Type B pancreatic cell (in vitro differentiated cells): ENCODE results near the gene PHRF1. TPM values are rescaled to one million over a fixed set of nuclear protein-coding genes. Genes with fewer than 3 reads are reported as not detected.

Source experiments
- DNase-seq: peaks from one replicate; pipeline ENCODE4 v3.0.0; 2021; ENCODE audit warnings: mixed read lengths; ENCODE audit not compliant: unreplicated experiment; ENCODE audit errors: extremely low spot score
- H3K27ac Mint-ChIP-seq: 2 replicates; pipeline ENCODE4 v1.8.0; 2021; ENCODE audit warnings: mild to moderate bottlenecking, mixed read lengths
- H3K27me3 Mint-ChIP-seq: 2 replicates; pipeline ENCODE4 v1.8.0; 2021; ENCODE audit warnings: mixed read lengths
- H3K36me3 Mint-ChIP-seq: 2 replicates; pipeline ENCODE4 v1.8.0; 2021; ENCODE audit warnings: mixed read lengths
- H3K4me1 Mint-ChIP-seq: one replicate; pipeline ENCODE4 v1.8.0; 2021; ENCODE audit warnings: mixed read lengths; ENCODE audit not compliant: unreplicated experiment
- H3K4me3 Mint-ChIP-seq: 2 replicates; pipeline ENCODE4 v1.8.0; 2021; ENCODE audit warnings: mild to moderate bottlenecking, mixed read lengths
- H3K9me3 Mint-ChIP-seq: 2 replicates; pipeline ENCODE4 v1.8.0; 2021; ENCODE audit warnings: mixed read lengths
- total RNA-seq: library from RNA; stranded (reverse); gene quantifications from 2 replicates; pipeline ENCODE4 v1.2.1, GENCODE V29; 2021; ENCODE audit warnings: low replicate concordance
- TF ChIP-seq, protein P1 (sequence below): fragments of 200-600 bp; sonication (generic); conservative IDR thresholded peaks from 2 replicates; pipeline ENCODE4 v1.5.0; 2021; ENCODE audit warnings: antibody characterized with exemption, mild to moderate bottlenecking

PHRF1 gene
- total RNA-seq, 1 donor from 2014 or later, result 38.7 TPM

DNA sequence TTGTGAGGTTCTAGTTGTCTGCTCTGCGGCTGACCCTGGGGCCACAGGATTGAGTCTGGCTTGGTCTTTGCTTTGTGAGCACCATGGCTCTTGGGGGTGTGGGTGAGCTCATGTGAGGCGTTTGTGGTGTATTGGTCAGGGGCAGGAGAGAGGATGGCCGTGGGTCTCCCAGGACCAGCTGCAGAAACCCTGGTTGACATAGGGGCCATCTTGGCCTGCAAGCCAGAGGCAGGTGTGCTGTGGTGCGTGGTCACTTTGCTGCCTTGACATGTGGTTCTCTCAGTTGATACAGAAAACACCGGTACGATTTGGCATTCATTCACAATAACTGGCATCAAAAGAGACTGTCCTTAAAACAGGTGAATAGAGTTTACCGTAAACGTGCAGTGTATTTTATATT lies 11.3 kb downstream of the PHRF1 start:
- Mint-ChIP-seq H3K4me3 (no peak overlapping the region), H3K36me3 (peaks cover 11% of the 10 kb centered on the region), H3K27me3 (no peaks in the 10 kb centered on the region), H3K9me3 (no peaks in the 10 kb centered on the region), H3K27ac (no peak overlapping the region), H3K4me1 (no peaks in the 10 kb centered on the region)
- no peak for DNase-seq
- TF ChIP-seq, protein P1, sequence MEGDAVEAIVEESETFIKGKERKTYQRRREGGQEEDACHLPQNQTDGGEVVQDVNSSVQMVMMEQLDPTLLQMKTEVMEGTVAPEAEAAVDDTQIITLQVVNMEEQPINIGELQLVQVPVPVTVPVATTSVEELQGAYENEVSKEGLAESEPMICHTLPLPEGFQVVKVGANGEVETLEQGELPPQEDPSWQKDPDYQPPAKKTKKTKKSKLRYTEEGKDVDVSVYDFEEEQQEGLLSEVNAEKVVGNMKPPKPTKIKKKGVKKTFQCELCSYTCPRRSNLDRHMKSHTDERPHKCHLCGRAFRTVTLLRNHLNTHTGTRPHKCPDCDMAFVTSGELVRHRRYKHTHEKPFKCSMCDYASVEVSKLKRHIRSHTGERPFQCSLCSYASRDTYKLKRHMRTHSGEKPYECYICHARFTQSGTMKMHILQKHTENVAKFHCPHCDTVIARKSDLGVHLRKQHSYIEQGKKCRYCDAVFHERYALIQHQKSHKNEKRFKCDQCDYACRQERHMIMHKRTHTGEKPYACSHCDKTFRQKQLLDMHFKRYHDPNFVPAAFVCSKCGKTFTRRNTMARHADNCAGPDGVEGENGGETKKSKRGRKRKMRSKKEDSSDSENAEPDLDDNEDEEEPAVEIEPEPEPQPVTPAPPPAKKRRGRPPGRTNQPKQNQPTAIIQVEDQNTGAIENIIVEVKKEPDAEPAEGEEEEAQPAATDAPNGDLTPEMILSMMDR, result no peak

DNA sequence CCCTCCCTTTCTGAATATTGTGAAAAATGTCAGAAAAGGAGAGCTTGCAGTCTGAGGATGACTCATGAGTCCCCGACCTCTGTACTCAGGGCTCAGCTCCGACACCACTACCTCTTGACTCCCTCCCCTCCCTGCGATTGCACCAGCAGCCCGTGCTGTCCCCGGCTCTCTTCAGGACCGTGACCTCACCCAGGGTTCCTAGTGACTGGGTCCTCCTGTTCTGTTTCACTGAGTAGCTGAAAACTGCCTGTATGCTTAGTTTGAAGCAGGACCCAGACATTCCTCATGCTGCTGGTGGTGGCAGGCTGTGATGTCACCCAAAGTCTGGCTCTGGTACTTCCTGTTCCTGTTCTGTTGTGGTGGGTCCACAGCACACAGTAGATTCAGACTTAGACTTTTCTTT lies 11.7 kb downstream of the PHRF1 start:
- Mint-ChIP-seq H3K27ac (no peak overlapping the region), H3K27me3 (no peaks in the 10 kb centered on the region), H3K4me3 (no peak overlapping the region), H3K4me1 (no peaks in the 10 kb centered on the region), H3K9me3 (no peaks in the 10 kb centered on the region), H3K36me3 (peaks cover 11% of the 10 kb centered on the region)
- no peak for DNase-seq
- TF ChIP-seq, protein P1, result no peak

DNA sequence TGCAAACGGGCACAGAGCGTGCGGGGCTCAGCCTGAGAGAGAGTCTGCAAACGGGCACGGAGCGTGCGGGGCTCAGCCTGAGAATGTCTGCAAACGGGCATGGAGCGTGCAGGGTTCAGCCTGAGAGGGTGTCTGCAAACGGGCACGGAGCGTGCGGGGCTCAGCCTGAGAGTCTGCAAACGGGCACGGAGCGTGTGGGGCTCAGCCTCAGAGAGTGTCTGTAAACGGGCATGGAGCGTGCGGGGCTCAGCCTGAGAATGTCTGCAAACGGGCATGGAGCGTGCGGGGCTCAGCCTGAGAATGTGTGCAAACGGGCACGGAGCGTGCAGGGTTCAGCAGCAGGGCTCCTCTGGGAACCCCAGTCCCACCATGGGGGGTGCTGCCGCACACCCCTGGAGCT lies 13.5 kb downstream of the PHRF1 start:
- Mint-ChIP-seq H3K4me1 (no peaks in the 10 kb centered on the region), H3K27ac (no peak overlapping the region), H3K9me3 (no peaks in the 10 kb centered on the region), H3K27me3 (no peaks in the 10 kb centered on the region), H3K4me3 (no peak overlapping the region), H3K36me3 (peaks cover 12% of the 10 kb centered on the region)
- TF ChIP-seq, protein P1, result no peak
- DNase-seq, result no peak

DNA sequence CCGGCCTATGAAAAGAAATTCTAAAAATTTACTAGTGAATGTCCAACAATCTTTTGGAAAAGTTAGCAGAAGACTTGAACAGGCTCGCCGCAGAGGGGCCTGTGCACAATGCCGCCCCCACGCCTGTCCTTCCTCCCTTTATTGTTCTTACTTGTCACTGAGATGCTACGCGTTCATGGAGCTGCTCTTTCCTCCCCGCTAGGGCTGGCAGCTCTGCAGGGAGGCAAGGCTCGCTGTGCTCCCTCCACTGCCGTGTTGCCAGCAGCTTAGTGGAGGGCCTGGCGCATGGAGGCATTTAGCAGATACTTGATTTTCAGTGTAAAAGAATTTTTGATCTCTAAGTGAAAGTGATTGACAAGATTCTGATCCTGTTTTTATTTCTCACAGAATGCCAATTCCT lies 14.7 kb downstream of the PHRF1 start:
- Mint-ChIP-seq H3K36me3 (peaks cover 13% of the 10 kb centered on the region), H3K27ac (no peak overlapping the region), H3K9me3 (no peaks in the 10 kb centered on the region), H3K27me3 (no peaks in the 10 kb centered on the region), H3K4me1 (no peaks in the 10 kb centered on the region), H3K4me3 (no peak overlapping the region)
- TF ChIP-seq, protein P1, result no peak
- no peak for DNase-seq

DNA sequence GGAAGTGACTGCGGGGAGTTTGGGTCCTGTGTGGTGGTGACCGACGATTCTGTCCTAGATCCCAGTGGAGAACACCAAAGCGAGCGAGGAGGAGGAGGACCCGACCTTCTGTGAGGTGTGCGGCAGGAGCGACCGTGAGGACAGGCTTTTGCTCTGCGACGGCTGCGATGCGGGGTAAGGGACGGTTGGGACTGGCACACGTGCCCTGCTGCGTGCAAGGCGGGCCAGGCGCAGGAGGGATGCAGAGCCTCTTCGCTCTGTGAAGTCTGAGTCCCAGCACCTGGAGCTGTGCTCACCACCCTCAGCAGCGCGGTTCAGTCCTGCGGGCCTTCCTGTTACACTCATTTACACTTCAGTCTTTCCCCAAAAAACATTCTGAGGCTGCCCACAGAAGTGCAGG lies 16.2 kb downstream of the PHRF1 start:
- no peak for DNase-seq
- H3K4me3 Mint-ChIP-seq, result no peak overlapping the region
- H3K27me3 Mint-ChIP-seq, result no peaks in the 10 kb centered on the region
- H3K4me1 Mint-ChIP-seq, result no peaks in the 10 kb centered on the region
- no peaks in the 10 kb centered on the region for H3K9me3 Mint-ChIP-seq
- no peak overlapping the region for H3K27ac Mint-ChIP-seq
- TF ChIP-seq, protein P1, result no peak
- H3K36me3 Mint-ChIP-seq, result peaks cover 13% of the 10 kb centered on the region

DNA sequence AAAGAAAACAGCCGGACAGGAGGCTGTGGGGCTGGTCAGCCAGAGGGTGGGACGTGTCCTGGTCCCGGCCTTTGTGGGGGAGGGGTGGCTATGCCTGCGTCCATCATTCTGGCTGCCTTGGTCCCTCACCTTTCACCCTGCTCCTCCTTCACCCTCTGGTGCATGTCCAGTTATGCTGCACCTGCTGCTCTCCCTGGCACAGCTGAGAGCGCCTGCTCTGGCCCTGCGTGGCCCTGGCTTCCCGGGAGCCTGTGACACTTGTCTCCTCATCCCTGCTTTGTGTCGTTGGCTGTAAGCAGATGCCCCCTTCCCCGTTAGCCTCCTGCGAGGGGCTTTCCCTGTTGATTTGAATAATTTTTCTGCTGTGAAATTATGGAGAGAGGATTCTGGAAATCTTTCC lies 16.6 kb downstream of the PHRF1 start:
- H3K4me3 Mint-ChIP-seq, result no peak overlapping the region
- DNase-seq, result no peak
- no peak overlapping the region for H3K27ac Mint-ChIP-seq
- no peaks in the 10 kb centered on the region for H3K27me3 Mint-ChIP-seq
- no peaks in the 10 kb centered on the region for H3K4me1 Mint-ChIP-seq
- H3K36me3 Mint-ChIP-seq, result peaks cover 13% of the 10 kb centered on the region
- no peaks in the 10 kb centered on the region for H3K9me3 Mint-ChIP-seq
- TF ChIP-seq, protein P1, result no peak
